Measurements from ENCODE around the gene IRAK2. TPM values are rescaled to one million over a fixed set of nuclear protein-coding genes. Genes with fewer than 3 reads are reported as not detected.

Gene IRAK2
- total RNA-seq, 1 donor from 2014 or later, result 22.0 TPM

- no peak for DNase-seq (ENCODE audit: low read depth)
- no peak for TF ChIP-seq CTCF (conservative IDR thresholded peaks at IDR 0.05; ENCODE audit: low read depth, low read length)
- H3K4me3 ChIP-seq (ENCODE audit: low read depth, low read length), result no peak overlapping the region
Observed at GRCh38 chr3:10182950-10183349, 18.2 kb downstream of the IRAK2 start.

GRCh38 chr3:10184250-10184649 lies 19.5 kb downstream of the IRAK2 start:
- DNase-seq (ENCODE audit: low read depth), result no peak
- TF ChIP-seq CTCF (conservative IDR thresholded peaks at IDR 0.05; ENCODE audit: low read depth, low read length), result no peak

GRCh38 chr3:10185804-10186762 lies 21.4 kb downstream of the IRAK2 start:
- no peak for TF ChIP-seq CTCF (conservative IDR thresholded peaks at IDR 0.05; ENCODE audit: low read depth, low read length)
- no peak for DNase-seq (ENCODE audit: low read depth)
- H3K4me3 ChIP-seq (ENCODE audit: low read depth, low read length), result no peak overlapping the region

More at GRCh38 chr3:10184250-10184649, 19.5 kb downstream of the IRAK2 start:
- H3K4me3 ChIP-seq (ENCODE audit: low read depth, low read length), result no peak overlapping the region

- no peak for TF ChIP-seq CTCF (conservative IDR thresholded peaks at IDR 0.05; ENCODE audit: low read depth, low read length)
Observed at GRCh38 chr3:10187290-10187876, 22.7 kb downstream of the IRAK2 start.

GRCh38 chr3:10187944-10188343 lies 23.2 kb downstream of the IRAK2 start:
- no peak for TF ChIP-seq CTCF (conservative IDR thresholded peaks at IDR 0.05; ENCODE audit: low read depth, low read length)
- H3K4me3 ChIP-seq (ENCODE audit: low read depth, low read length), result no peak overlapping the region
- DNase-seq (ENCODE audit: low read depth), result no peak

More at GRCh38 chr3:10187290-10187876, 22.7 kb downstream of the IRAK2 start:
- no peak for DNase-seq (ENCODE audit: low read depth)
- H3K4me3 ChIP-seq (ENCODE audit: low read depth, low read length), result no peak overlapping the region

- H3K4me3 ChIP-seq (ENCODE audit: low read depth, low read length), result no peak overlapping the region
- no peak for DNase-seq (ENCODE audit: low read depth)
Observed at GRCh38 chr3:10188804-10189556, 24.3 kb downstream of the IRAK2 start.

More at GRCh38 chr3:10188804-10189556, 24.3 kb downstream of the IRAK2 start:
- TF ChIP-seq CTCF (conservative IDR thresholded peaks at IDR 0.05; ENCODE audit: low read depth, low read length), result no peak
